Liver (tissue), 9 donors: ENCODE results near the gene RNH1. TPM values are rescaled to one million over a fixed set of nuclear protein-coding genes. Genes with fewer than 3 reads are reported as not detected.

Source experiments
- DNase-seq: peaks from one replicate; pipeline ENCODE4 v3.0.0-alpha.2; 2017; ENCODE audit warnings: low spot score
- H3K27ac ChIP-seq, 2 donors: one replicate each; pipeline ENCODE4 v1.7.0; 2013; ENCODE audit warnings: inconsistent platforms in 2 of 2, low read length in 2 of 2, control low read depth in 1 of 2, low read depth in 1 of 2, mild to moderate bottlenecking in 1 of 2
- H3K27me3 ChIP-seq, 4 donors: one replicate each; pipeline versions ENCODE4 v1.6.1 to v1.7.0; 2013; ENCODE audit warnings: low read length in 3 of 4, inconsistent platforms in 1 of 4, mild to moderate bottlenecking in 1 of 4, moderate library complexity in 1 of 4; ENCODE audit not compliant: control insufficient read depth in 4 of 4, insufficient read depth in 4 of 4
- H3K36me3 ChIP-seq, 4 donors: one replicate each; pipeline versions ENCODE4 v1.6.1 to v1.7.0; 2013; ENCODE audit warnings: low read length in 3 of 4, mild to moderate bottlenecking in 3 of 4, low read depth in 1 of 4, moderate library complexity in 1 of 4; ENCODE audit not compliant: control insufficient read depth in 4 of 4, insufficient read depth in 3 of 4
- H3K4me1 ChIP-seq, 4 donors: one replicate each; pipeline versions ENCODE4 v1.6.1 to v1.7.0; 2013; ENCODE audit warnings: low read length in 3 of 4, mild to moderate bottlenecking in 3 of 4, moderate library complexity in 1 of 4; ENCODE audit not compliant: control insufficient read depth in 4 of 4, insufficient read depth in 4 of 4
- H3K4me3 ChIP-seq, 3 donors: one replicate each; pipeline versions ENCODE4 v1.6.1 to v1.7.0; 2013; ENCODE audit warnings: low read length in 3 of 3, control low read depth in 1 of 3, low read depth in 1 of 3, mild to moderate bottlenecking in 1 of 3
- H3K9ac ChIP-seq, 2 donors: one replicate each; pipeline ENCODE4 v1.7.0; 2013; ENCODE audit warnings: low read length in 2 of 2, mild to moderate bottlenecking in 2 of 2, moderate library complexity in 2 of 2, control low read depth in 1 of 2, low read depth in 1 of 2
- H3K9me3 ChIP-seq, 4 donors: one replicate each; pipeline versions ENCODE4 v1.6.1 to v1.7.0; 2013; ENCODE audit warnings: low read length in 3 of 4; ENCODE audit not compliant: control insufficient read depth in 4 of 4
- ATF3 ChIP-seq: IDR thresholded peaks from 2 replicates; pipeline ENCODE4 v1.6.1; 2016; ENCODE audit warnings: antibody characterized with exemption
- CTCF ChIP-seq: fragments of 150-350 bp; IDR thresholded peaks from 2 replicates; pipeline ENCODE4 v1.5.1; 2017; ENCODE audit warnings: improper control_type of control experiment, low read depth, low read length; ENCODE audit not compliant: missing input control
- EGR1 ChIP-seq, 2 donors: IDR thresholded peaks; 2 replicates each; pipeline ENCODE4 v1.6.1; 2016 to 2018; ENCODE audit warnings: antibody characterized with exemption in 2 of 2, low read depth in 2 of 2
- FOXA1 ChIP-seq: IDR thresholded peaks from 2 replicates; pipeline ENCODE4 v1.6.1; 2016; ENCODE audit warnings: antibody characterized with exemption
- FOXA2 ChIP-seq: IDR thresholded peaks from 2 replicates; pipeline ENCODE4 v1.6.1; 2016; ENCODE audit warnings: antibody characterized with exemption
- GABPA ChIP-seq, 2 donors: IDR thresholded peaks in 1 of 2; conservative IDR thresholded peaks in 1 of 2; 2 replicates each; pipeline ENCODE4 v1.6.1; 2016; ENCODE audit warnings: antibody characterized with exemption in 2 of 2, mild to moderate bottlenecking in 1 of 2, moderate library complexity in 1 of 2
- HNF4A ChIP-seq, 2 donors: conservative IDR thresholded peaks; 2 replicates each; pipeline ENCODE4 v1.6.1; 2016; ENCODE audit warnings: antibody characterized with exemption in 2 of 2, mild to moderate bottlenecking in 2 of 2
- HNF4G ChIP-seq: IDR thresholded peaks from 2 replicates; pipeline ENCODE4 v1.6.1; 2016; ENCODE audit warnings: antibody characterized with exemption
- JUND ChIP-seq, 2 donors: IDR thresholded peaks; 2 replicates each; pipeline ENCODE4 v1.6.1; 2016; ENCODE audit warnings: antibody characterized with exemption in 2 of 2
- MAX ChIP-seq: IDR thresholded peaks from 2 replicates; pipeline ENCODE4 v1.6.1; 2016; ENCODE audit warnings: antibody characterized with exemption
- NR2F2 ChIP-seq: IDR thresholded peaks from 2 replicates; pipeline ENCODE4 v1.6.1; 2016; ENCODE audit warnings: antibody characterized with exemption
- RAD21 ChIP-seq, 2 donors: IDR thresholded peaks; 2 replicates each; pipeline ENCODE4 v1.6.1; 2016; ENCODE audit warnings: antibody characterized with exemption in 2 of 2, mild to moderate bottlenecking in 2 of 2
- RXRA ChIP-seq, 2 donors: IDR thresholded peaks; 2 replicates each; pipeline ENCODE4 v1.6.1; 2017 to 2018; ENCODE audit warnings: antibody characterized with exemption in 2 of 2, mild to moderate bottlenecking in 1 of 2
- TAF1 ChIP-seq: conservative IDR thresholded peaks from 2 replicates; pipeline ENCODE4 v1.6.1; 2016; ENCODE audit warnings: antibody characterized with exemption, mild to moderate bottlenecking
- YY1 ChIP-seq: IDR thresholded peaks from 2 replicates; pipeline ENCODE4 v1.6.1; 2016; ENCODE audit warnings: antibody characterized with exemption, mild to moderate bottlenecking
- WGBS: extraction: QIAGEN DNeasy Blood & Tissue Kit; methylation state at CpG from one replicate; pipeline ENCODE4 v1.1.7; 2013; 5-methylcytosine and 5-hydroxymethylcytosine counted together
- polyA plus RNA-seq, 2 donors: library from polyadenylated mRNA; stranded (reverse) in 1 of 2; unstranded in 1 of 2; fragments of 200-250 nt in 1 of 2; fragments of >200 nt in 1 of 2; fragmentation: Nextera tagmentation in 1 of 2; extraction: Ambion mirVana in 1 of 2; gene quantifications; one replicate each; pipeline versions ENCODE4 v1.2.1 to v1.2.3, GENCODE V29; 2013 to 2015
- total RNA-seq, 2 donors: library from RNA; depleted of rRNA; stranded (reverse); fragments of >200 nt; gene quantifications; one replicate each; pipeline ENCODE4 v1.2.3, GENCODE V29; 2014
- donor health status: healthy.
- donor health status: healthy.
- donor health status: healthy.
- donor health status: healthy.
- donor health status: healthy.

Gene RNH1
- total and polyA plus RNA-seq, 4 donors: 68.5 to 99.1 (median 76.8) TPM

GRCh38 chr11:532986-533585, 26.0 kb upstream of the RNH1 start:
- WGBS: 95% methylated on average over 33 of the region's 33 CpGs
- Histone ChIP-seq H3K27me3 (no peaks in the 10 kb centered on the region), H3K4me1 (peaks cover 8 to 34% (median 26%) of the 10 kb centered on the region in 4 donors), H3K9me3 (no peaks in the 10 kb centered on the region), H3K4me3 (no peak overlapping the region), H3K27ac (no peak overlapping the region), H3K36me3 (peaks cover 0 to 11% (median 6%) of the 10 kb centered on the region in 4 donors), H3K9ac (no peak overlapping the region)
- peak; percentile 30 for DNase-seq
- TF ChIP-seq ATF3: no peak
- TF ChIP-seq NR2F2: no peak
- TF ChIP-seq HNF4G: no peak
- TF ChIP-seq EGR1 (IDR thresholded peaks at IDR 0.05; ENCODE audit: low read depth in 2 of 2): no peak
- TF ChIP-seq YY1: no peak
- no peak for TF ChIP-seq TAF1
- no peak for TF ChIP-seq FOXA2
- TF ChIP-seq CTCF: no peak
- TF ChIP-seq FOXA1: no peak
- TF ChIP-seq RXRA (IDR thresholded peaks at IDR 0.05): no peak
- TF ChIP-seq RAD21 (IDR thresholded peaks at IDR 0.05): no peak
- no peak for TF ChIP-seq MAX
- TF ChIP-seq GABPA (IDR thresholded peaks at IDR 0.05 in 1 of 2, conservative IDR thresholded peaks at IDR 0.05 in 1 of 2): no peak
- no peak for TF ChIP-seq HNF4A (conservative IDR thresholded peaks at IDR 0.05)

GRCh38 chr11:532527-532985, 25.5 kb upstream of the RNH1 start:
- Histone ChIP-seq H3K4me3 (no peak overlapping the region), H3K4me1 (peaks cover 8 to 32% (median 25%) of the 10 kb centered on the region in 4 donors), H3K9ac (no peak overlapping the region), H3K36me3 (peaks cover 0 to 11% (median 6%) of the 10 kb centered on the region in 4 donors), H3K27ac (no peak overlapping the region), H3K27me3 (no peaks in the 10 kb centered on the region), H3K9me3 (no peaks in the 10 kb centered on the region)
- peak; percentile 29 for DNase-seq
- TF ChIP-seq TAF1: no peak
- TF ChIP-seq CTCF: no peak
- TF ChIP-seq RAD21 (IDR thresholded peaks at IDR 0.05): no peak
- no peak for TF ChIP-seq JUND (IDR thresholded peaks at IDR 0.05)
- no peak for TF ChIP-seq EGR1 (IDR thresholded peaks at IDR 0.05; ENCODE audit: low read depth in 2 of 2)
- no peak for TF ChIP-seq RXRA (IDR thresholded peaks at IDR 0.05)
- TF ChIP-seq MAX: no peak
- TF ChIP-seq ATF3: no peak
- no peak for TF ChIP-seq GABPA (IDR thresholded peaks at IDR 0.05 in 1 of 2, conservative IDR thresholded peaks at IDR 0.05 in 1 of 2)
- 88% methylated on average over 23 of the region's 23 CpGs for WGBS
